Loucy (cell line): ENCODE results near the gene KIAA0825.

Experiments
- H2AFZ ChIP-seq: fragments of 200-600 bp; sonication (generic); 2 replicates; pipeline ENCODE4 v1.6.0; 2016; ENCODE audit warnings: antibody characterized with exemption, mild to moderate bottlenecking, low read length, moderate library complexity
- H3F3A ChIP-seq: fragments of 200-600 bp; 2 replicates; pipeline ENCODE4 v1.6.0; 2016; ENCODE audit warnings: antibody characterized with exemption, low read depth, mild to moderate bottlenecking
- H3K27me3 ChIP-seq: fragments of 200-600 bp; sonication (generic); 2 replicates; pipeline ENCODE4 v1.6.1; 2014; ENCODE audit warnings: low read length, mild to moderate bottlenecking; ENCODE audit not compliant: insufficient read depth, poor library complexity, severe bottlenecking
- H3K36me3 ChIP-seq: fragments of 200-600 bp; sonication (generic); 2 replicates; pipeline ENCODE4 v1.6.1; 2016; ENCODE audit warnings: low read length; ENCODE audit not compliant: insufficient read depth
- H3K4me1 ChIP-seq: fragments of 200-600 bp; sonication (generic); 2 replicates; pipeline ENCODE4 v1.5.1; 2014; ENCODE audit warnings: low read length, mild to moderate bottlenecking; ENCODE audit not compliant: insufficient read depth, poor library complexity, severe bottlenecking
- H3K4me2 ChIP-seq: fragments of 200-600 bp; sonication (generic); 2 replicates; pipeline ENCODE4 v1.6.0; 2014; ENCODE audit warnings: antibody characterized with exemption, low read length, low read depth, mild to moderate bottlenecking; ENCODE audit not compliant: poor library complexity, severe bottlenecking
- H3K4me3 ChIP-seq: fragments of 200-600 bp; sonication (generic); 2 replicates; pipeline ENCODE4 v1.5.1; 2014; ENCODE audit warnings: low read length, mild to moderate bottlenecking, mixed read lengths; ENCODE audit not compliant: poor library complexity, severe bottlenecking
- H3K79me2 ChIP-seq: fragments of 200-600 bp; sonication (generic); 2 replicates; pipeline ENCODE4 v1.6.1; 2014; ENCODE audit warnings: low read length; ENCODE audit not compliant: insufficient read depth
- H3K9ac ChIP-seq: fragments of 200-600 bp; sonication (generic); 2 replicates; pipeline ENCODE4 v1.6.0; 2014; ENCODE audit warnings: mild to moderate bottlenecking, low read depth, low read length, moderate library complexity; ENCODE audit not compliant: poor library complexity, severe bottlenecking
- H3K9me2 ChIP-seq: fragments of 200-600 bp; sonication (generic); replicated peaks from 2 replicates; pipeline ENCODE4 v1.6.1; 2016; ENCODE audit warnings: low read depth, low read length, mixed read lengths
- H3K9me3 ChIP-seq: fragments of 200-600 bp; sonication (generic); 2 replicates; pipeline ENCODE4 v1.6.1; 2014; ENCODE audit warnings: mild to moderate bottlenecking, antibody characterized with exemption, low read length, low read depth; ENCODE audit not compliant: insufficient read depth
- H4K20me1 ChIP-seq: fragments of 200-600 bp; sonication (generic); 2 replicates; pipeline ENCODE4 v1.6.0; 2014; ENCODE audit warnings: antibody characterized with exemption, low read length, mild to moderate bottlenecking; ENCODE audit not compliant: insufficient read depth, poor library complexity, severe bottlenecking
- EZH2phosphoT487 ChIP-seq: fragments of 200-600 bp; IDR thresholded peaks from 2 replicates; pipeline ENCODE4 v1.6.1; 2018; ENCODE audit warnings: antibody characterized with exemption, mild to moderate bottlenecking, moderate library complexity, borderline replicate concordance
- TF ChIP-seq, protein P1 (sequence below): fragments of 200-600 bp; sonication (generic); conservative IDR thresholded peaks from 2 replicates; pipeline ENCODE4 v1.5.1; 2014; ENCODE audit warnings: mild to moderate bottlenecking, antibody characterized with exemption, low read length

KIAA0825 gene

GRCh38 chr5:94402096-94402495, 216.3 kb downstream of the KIAA0825 start:
- no peaks in the 10 kb centered on the region for H3K9me3 ChIP-seq
- no peak overlapping the region for H3K4me2 ChIP-seq
- no peak overlapping the region for H2AFZ ChIP-seq
- H3K9ac ChIP-seq: no peak overlapping the region
- H3K9me2 ChIP-seq: no peaks in the 10 kb centered on the region
- H3K4me3 ChIP-seq: no peak overlapping the region
- no peaks in the 10 kb centered on the region for H3F3A ChIP-seq
- no peaks in the 10 kb centered on the region for H3K79me2 ChIP-seq
- H3K4me1 ChIP-seq: no peaks in the 10 kb centered on the region
- H4K20me1 ChIP-seq: no peaks in the 10 kb centered on the region
- no peak for TF ChIP-seq EZH2phosphoT487
- TF ChIP-seq, protein P1, sequence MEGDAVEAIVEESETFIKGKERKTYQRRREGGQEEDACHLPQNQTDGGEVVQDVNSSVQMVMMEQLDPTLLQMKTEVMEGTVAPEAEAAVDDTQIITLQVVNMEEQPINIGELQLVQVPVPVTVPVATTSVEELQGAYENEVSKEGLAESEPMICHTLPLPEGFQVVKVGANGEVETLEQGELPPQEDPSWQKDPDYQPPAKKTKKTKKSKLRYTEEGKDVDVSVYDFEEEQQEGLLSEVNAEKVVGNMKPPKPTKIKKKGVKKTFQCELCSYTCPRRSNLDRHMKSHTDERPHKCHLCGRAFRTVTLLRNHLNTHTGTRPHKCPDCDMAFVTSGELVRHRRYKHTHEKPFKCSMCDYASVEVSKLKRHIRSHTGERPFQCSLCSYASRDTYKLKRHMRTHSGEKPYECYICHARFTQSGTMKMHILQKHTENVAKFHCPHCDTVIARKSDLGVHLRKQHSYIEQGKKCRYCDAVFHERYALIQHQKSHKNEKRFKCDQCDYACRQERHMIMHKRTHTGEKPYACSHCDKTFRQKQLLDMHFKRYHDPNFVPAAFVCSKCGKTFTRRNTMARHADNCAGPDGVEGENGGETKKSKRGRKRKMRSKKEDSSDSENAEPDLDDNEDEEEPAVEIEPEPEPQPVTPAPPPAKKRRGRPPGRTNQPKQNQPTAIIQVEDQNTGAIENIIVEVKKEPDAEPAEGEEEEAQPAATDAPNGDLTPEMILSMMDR: no peak
- H3K36me3 ChIP-seq: no peaks in the 10 kb centered on the region
- no peaks in the 10 kb centered on the region for H3K27me3 ChIP-seq

DNA sequence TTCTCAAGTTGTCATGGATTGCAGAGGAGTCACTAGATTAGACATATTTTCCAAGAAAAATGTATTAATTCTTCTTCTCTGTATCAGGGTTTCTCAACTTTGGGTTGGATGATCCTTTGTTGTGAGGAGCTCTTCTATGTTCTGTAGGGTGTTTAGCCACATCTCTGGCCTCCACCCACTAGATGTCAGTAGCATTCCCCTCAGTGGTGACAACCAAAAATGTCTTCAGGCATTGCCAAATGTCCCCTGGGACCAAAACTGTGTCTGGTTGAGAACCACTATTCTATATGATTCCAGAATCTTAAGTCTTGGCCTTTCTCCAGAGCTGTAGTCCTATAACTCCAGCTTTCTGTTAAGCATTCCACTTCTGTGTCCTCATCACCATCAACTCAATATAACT, 220.9 kb downstream of the KIAA0825 start:
- TF ChIP-seq, protein P1: 0 out of 2 replicates have a peak, but pooled peaks have one; percentile 13
- TF ChIP-seq EZH2phosphoT487: no peak
- no peaks in the 10 kb centered on the region for H4K20me1 ChIP-seq
- no peaks in the 10 kb centered on the region for H3F3A ChIP-seq
- no peak overlapping the region for H2AFZ ChIP-seq
- no peak overlapping the region for H3K9ac ChIP-seq
- no peaks in the 10 kb centered on the region for H3K36me3 ChIP-seq
- H3K4me1 ChIP-seq: no peaks in the 10 kb centered on the region
- no peak overlapping the region for H3K4me3 ChIP-seq
- no peaks in the 10 kb centered on the region for H3K9me3 ChIP-seq
- no peaks in the 10 kb centered on the region for H3K9me2 ChIP-seq
- no peaks in the 10 kb centered on the region for H3K27me3 ChIP-seq
- H3K4me2 ChIP-seq: no peak overlapping the region
- no peaks in the 10 kb centered on the region for H3K79me2 ChIP-seq

DNA sequence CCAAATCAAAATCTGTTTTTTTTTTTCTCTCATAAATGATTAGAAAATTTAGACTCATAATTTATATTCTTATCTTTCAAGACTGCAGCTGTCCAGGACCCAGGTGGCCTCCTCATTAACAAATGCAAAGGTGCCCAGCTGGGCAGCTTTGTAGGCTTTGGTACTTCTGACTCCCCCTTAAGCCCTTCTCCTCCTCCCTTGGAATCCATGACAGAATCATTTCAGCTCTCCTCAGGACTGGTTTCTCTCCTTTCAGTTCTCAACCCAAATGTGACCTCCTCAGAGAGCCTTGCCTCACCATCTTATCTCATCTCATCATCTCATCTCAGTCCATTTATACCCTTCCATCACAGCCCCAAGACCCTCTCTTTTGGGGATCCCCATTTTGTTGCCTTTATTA, 221.7 kb downstream of the KIAA0825 start:
- Histone ChIP-seq H3K36me3 (no peaks in the 10 kb centered on the region), H3F3A (no peaks in the 10 kb centered on the region), H3K4me3 (no peak overlapping the region), H4K20me1 (no peaks in the 10 kb centered on the region), H2AFZ (no peak overlapping the region), H3K9ac (no peak overlapping the region), H3K27me3 (no peaks in the 10 kb centered on the region), H3K79me2 (no peaks in the 10 kb centered on the region), H3K4me1 (no peaks in the 10 kb centered on the region), H3K9me2 (no peaks in the 10 kb centered on the region), H3K4me2 (no peak overlapping the region), H3K9me3 (no peaks in the 10 kb centered on the region)
- no peak for TF ChIP-seq EZH2phosphoT487
- TF ChIP-seq, protein P1: no peak
